Activated CD8-positive, alpha-beta T cell treated with anti-CD3 and anti-CD28 coated beads for 36 hours (primary cell): ENCODE results near the gene CDH13. TPM values are rescaled to one million over a fixed set of nuclear protein-coding genes. Genes with fewer than 3 reads are reported as not detected.

Experiments used
- ATAC-seq: fragments of 200-7000 bp; cut with Tn5 transposase; one replicate; pipeline ENCODE4 v1.10.0; 2021; ENCODE audit warnings: mild to moderate bottlenecking, moderate library complexity
- CTCF ChIA-PET: fragments of 350-600 bp; sonication (Branson Sonifier 250); formaldehyde crosslinking; loops from one replicate; lab custom pipeline; 2021; ENCODE audit warnings: antibody characterized with exemption; lab: Charles Lee
- POLR2A ChIA-PET: fragments of 350-600 bp; sonication (Branson Sonifier 250); formaldehyde crosslinking; loops from one replicate; lab custom pipeline; 2021; ENCODE audit warnings: antibody characterized with exemption; lab: Charles Lee
- DNase-seq: peaks from one replicate; pipeline ENCODE4 v3.0.0-alpha.2; 2020
- H3K27ac Mint-ChIP-seq: one replicate; pipeline ENCODE4 v1.8.0; 2021; ENCODE audit warnings: mild to moderate bottlenecking, mixed read lengths
- H3K27me3 Mint-ChIP-seq: one replicate; pipeline ENCODE4 v1.8.0; 2021; ENCODE audit warnings: mixed read lengths
- H3K36me3 Mint-ChIP-seq: one replicate; pipeline ENCODE4 v1.8.0; 2021; ENCODE audit warnings: low read depth, mixed read lengths
- H3K4me1 Mint-ChIP-seq: one replicate; pipeline ENCODE4 v1.8.0; 2021; ENCODE audit warnings: low read depth, mixed read lengths
- H3K4me3 Mint-ChIP-seq: one replicate; pipeline ENCODE4 v1.8.0; 2021; ENCODE audit warnings: mild to moderate bottlenecking, moderate library complexity, mixed read lengths
- H3K9me3 Mint-ChIP-seq: one replicate; pipeline ENCODE4 v1.8.0; 2021; ENCODE audit warnings: mixed read lengths
- intact Hi-C: fragments of 100-400 bp; cut with micrococcal nuclease; formaldehyde crosslinking; loops from one replicate; pipeline ENCODE4 v1.10.0; 2022
- total RNA-seq, 2 experiments: library from RNA; stranded (reverse); gene quantifications; one replicate each; pipeline ENCODE4 v1.2.3, GENCODE V29; 2021
- TF ChIP-seq, protein P1 (sequence below): fragments of 200-600 bp; IDR thresholded peaks from one replicate; pipeline ENCODE4 v1.8.0; 2022; ENCODE audit warnings: antibody characterized with exemption, mild to moderate bottlenecking

CDH13 gene
- total RNA-seq, 2 experiments from 2014 or later = not detected

DNA sequence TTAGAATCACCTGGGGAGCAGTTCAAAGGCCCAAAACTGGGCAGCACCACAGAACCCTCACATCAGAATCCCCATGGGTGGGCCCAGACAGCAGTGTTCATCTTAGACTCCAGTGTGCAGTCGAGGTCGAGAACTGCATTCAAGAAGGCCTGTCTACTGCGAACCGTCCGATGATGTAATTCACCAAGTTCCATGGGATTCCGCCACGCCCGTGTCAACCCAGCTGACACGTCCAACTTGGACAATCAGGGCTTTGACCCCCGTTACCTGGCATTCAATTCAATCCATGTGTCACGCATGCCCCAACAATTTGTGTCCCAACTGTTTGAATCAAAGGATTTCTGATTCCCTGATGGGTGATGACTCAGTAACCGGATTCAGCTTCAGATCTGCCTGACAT, 1190.3 kb downstream of the CDH13 start:
- intact Hi-C loops = no loop called here
- TF ChIP-seq, protein P1, sequence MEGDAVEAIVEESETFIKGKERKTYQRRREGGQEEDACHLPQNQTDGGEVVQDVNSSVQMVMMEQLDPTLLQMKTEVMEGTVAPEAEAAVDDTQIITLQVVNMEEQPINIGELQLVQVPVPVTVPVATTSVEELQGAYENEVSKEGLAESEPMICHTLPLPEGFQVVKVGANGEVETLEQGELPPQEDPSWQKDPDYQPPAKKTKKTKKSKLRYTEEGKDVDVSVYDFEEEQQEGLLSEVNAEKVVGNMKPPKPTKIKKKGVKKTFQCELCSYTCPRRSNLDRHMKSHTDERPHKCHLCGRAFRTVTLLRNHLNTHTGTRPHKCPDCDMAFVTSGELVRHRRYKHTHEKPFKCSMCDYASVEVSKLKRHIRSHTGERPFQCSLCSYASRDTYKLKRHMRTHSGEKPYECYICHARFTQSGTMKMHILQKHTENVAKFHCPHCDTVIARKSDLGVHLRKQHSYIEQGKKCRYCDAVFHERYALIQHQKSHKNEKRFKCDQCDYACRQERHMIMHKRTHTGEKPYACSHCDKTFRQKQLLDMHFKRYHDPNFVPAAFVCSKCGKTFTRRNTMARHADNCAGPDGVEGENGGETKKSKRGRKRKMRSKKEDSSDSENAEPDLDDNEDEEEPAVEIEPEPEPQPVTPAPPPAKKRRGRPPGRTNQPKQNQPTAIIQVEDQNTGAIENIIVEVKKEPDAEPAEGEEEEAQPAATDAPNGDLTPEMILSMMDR = no peak
- POLR2A ChIA-PET = no interaction called here
- ATAC-seq = no peak
- H3K4me1 Mint-ChIP-seq = peaks cover 4% of the 10 kb centered on the region
- DNase-seq = no peak
- no peak overlapping the region for H3K27ac Mint-ChIP-seq
- CTCF ChIA-PET = interaction anchor here (1.2 to 1.6 kb wide), 2 partner anchors 8 to 10 kb away, joined by 3 to 4 read pairs; no protein-coding TSS in a partner anchor
- no peaks in the 10 kb centered on the region for H3K9me3 Mint-ChIP-seq
- peaks cover 8% of the 10 kb centered on the region for H3K36me3 Mint-ChIP-seq
- H3K4me3 Mint-ChIP-seq = no peak overlapping the region
- H3K27me3 Mint-ChIP-seq = no peaks in the 10 kb centered on the region

GRCh38 chr16:83818276-83818675, 1191.5 kb downstream of the CDH13 start:
- Mint-ChIP-seq H3K9me3 (no peaks in the 10 kb centered on the region), H3K4me3 (no peak overlapping the region), H3K36me3 (no peaks in the 10 kb centered on the region), H3K4me1 (no peaks in the 10 kb centered on the region), H3K27me3 (peaks cover 2% of the 10 kb centered on the region), H3K27ac (no peak overlapping the region)
- intact Hi-C loops = no loop called here
- ChIA-PET CTCF (interaction anchor here (1.6 kb wide), 1 partner anchor 9 kb away, joined by 4 read pairs; no protein-coding TSS in a partner anchor), POLR2A (no interaction called here)
- ATAC-seq = no peak
- TF ChIP-seq, protein P1 = no peak
- DNase-seq = no peak

- DNase-seq = no peak
- ATAC-seq = no peak
- Mint-ChIP-seq H3K9me3 (no peaks in the 10 kb centered on the region), H3K4me3 (no peak overlapping the region), H3K27ac (no peak overlapping the region), H3K36me3 (no peaks in the 10 kb centered on the region), H3K27me3 (peaks cover 2% of the 10 kb centered on the region), H3K4me1 (no peaks in the 10 kb centered on the region)
- TF ChIP-seq, protein P1 = no peak
- ChIA-PET CTCF (no interaction called here), POLR2A (interaction anchor here (1.0 kb wide), 1 partner anchor 9 kb away, joined by 3 read pairs; no protein-coding TSS in a partner anchor)
- intact Hi-C loops = no loop called here
These were observed 1192.6 kb downstream of the CDH13 start for GRCh38 chr16:83819361-83819760.

GRCh38 chr16:83826146-83826913, 1199.6 kb downstream of the CDH13 start:
- CTCF ChIA-PET = interaction anchor here (0.7 to 2.9 kb wide), 19 partner anchors 9 to 243 kb away, joined by 3 to 20 read pairs (median 4); partner anchors contain the start of gene HSBP1
- Mint-ChIP-seq H3K27ac (no peak overlapping the region), H3K9me3 (no peaks in the 10 kb centered on the region), H3K36me3 (no peaks in the 10 kb centered on the region), H3K4me1 (peaks cover 2% of the 10 kb centered on the region), H3K4me3 (no peak overlapping the region), H3K27me3 (peaks cover 2% of the 10 kb centered on the region)
- TF ChIP-seq, protein P1 = peak; percentile 86
- intact Hi-C loops = no loop called here
- DNase-seq (peak; percentile 89), ATAC-seq (peak; percentile 94)
- POLR2A ChIA-PET = interaction anchor here (0.6 kb wide), 1 partner anchor 9 kb away, joined by 3 read pairs; no protein-coding TSS in a partner anchor
